ENCODE measurements around the gene LRRFIP1.

The LRRFIP1 gene, protein sequence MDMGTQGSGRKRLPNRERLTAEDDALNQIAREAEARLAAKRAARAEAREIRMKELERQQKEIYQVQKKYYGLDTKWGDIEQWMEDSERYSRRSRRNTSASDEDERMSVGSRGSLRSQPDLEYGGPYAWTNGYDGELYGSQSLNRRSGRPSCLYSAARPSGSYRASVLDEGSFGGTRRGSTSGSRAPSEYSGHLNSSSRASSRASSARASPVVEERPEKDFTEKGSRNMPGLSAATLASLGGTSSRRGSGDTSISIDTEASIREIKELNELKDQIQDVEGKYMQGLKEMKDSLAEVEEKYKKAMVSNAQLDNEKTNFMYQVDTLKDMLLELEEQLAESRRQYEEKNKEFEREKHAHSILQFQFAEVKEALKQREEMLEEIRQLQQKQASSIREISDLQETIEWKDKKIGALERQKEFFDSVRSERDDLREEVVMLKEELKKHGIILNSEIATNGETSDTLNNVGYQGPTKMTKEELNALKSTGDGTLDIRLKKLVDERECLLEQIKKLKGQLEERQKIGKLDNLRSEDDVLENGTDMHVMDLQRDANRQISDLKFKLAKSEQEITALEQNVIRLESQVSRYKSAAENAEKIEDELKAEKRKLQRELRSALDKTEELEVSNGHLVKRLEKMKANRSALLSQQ

DNA sequence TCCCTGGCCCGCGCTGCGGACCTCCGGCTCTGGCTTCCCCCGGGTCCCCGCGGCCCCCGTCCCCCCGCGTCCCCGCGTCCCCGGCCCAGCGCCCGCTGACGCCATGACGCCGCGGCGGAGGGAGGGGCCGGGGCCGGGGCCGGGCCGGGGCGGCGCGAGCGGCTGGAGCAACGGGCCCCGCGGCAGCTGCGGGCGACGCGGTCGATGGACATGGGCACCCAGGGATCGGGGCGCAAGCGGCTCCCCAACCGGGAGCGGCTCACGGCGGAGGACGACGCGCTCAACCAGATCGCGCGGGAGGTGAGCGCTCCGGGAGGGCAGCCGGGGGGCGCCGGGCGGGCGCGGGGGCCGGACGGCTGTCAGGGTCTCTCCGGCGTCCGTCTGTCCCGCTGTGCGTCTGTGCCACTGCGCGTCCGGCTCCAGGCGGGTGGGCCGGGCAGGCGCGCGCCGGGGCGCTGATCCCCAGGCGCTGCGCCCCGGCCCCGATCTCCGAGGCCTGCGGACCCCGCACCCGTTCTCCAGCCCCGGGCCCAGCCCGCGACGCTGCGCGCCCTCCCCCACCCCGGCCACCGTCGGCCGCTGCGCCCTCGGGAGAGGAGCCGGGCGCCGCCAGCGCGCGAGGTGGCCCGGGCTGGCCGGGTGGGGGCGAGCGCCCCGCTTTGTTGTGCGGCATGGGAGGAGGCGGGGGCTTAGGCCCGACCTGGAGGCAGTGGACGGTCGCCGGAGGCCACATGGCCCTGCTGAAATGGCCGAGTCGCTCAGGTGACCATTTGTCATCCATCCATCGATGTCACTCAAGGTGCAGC, at the start of gene LRRFIP1:
Gene LRRFIP1 (plus strand): TSS at position 147 of the 806 bp plus-strand sequence. CDS start 58 bp downstream, at position 205.
- Histone ChIP-seq H3K27ac (ENCODE audit: low read depth, low read length) (no peak within 1 kb of the TSS), H3K9ac (ENCODE audit: low read length) (peak within 1 kb of the TSS; percentile 51), H3K9me3 (ENCODE audit: control insufficient read depth, insufficient read depth, low read depth, low read length) (no peaks in the 10 kb centered on the region), H3K4me1 (ENCODE audit: control insufficient read depth, insufficient read depth, low read length) (peaks cover 23% of the 10 kb centered on the region), H3K27me3 (ENCODE audit: control insufficient read depth, insufficient read depth, low read length) (peaks cover 31% of the 10 kb centered on the region), H3K4me3 (ENCODE audit: low read depth, low read length) (peak within 1 kb of the TSS; percentile 64), H3K36me3 (ENCODE audit: control insufficient read depth, insufficient read depth, low read length) (peaks cover 18% of the 10 kb centered on the region; the same call in 1 of the 2 replicates)

DNA sequence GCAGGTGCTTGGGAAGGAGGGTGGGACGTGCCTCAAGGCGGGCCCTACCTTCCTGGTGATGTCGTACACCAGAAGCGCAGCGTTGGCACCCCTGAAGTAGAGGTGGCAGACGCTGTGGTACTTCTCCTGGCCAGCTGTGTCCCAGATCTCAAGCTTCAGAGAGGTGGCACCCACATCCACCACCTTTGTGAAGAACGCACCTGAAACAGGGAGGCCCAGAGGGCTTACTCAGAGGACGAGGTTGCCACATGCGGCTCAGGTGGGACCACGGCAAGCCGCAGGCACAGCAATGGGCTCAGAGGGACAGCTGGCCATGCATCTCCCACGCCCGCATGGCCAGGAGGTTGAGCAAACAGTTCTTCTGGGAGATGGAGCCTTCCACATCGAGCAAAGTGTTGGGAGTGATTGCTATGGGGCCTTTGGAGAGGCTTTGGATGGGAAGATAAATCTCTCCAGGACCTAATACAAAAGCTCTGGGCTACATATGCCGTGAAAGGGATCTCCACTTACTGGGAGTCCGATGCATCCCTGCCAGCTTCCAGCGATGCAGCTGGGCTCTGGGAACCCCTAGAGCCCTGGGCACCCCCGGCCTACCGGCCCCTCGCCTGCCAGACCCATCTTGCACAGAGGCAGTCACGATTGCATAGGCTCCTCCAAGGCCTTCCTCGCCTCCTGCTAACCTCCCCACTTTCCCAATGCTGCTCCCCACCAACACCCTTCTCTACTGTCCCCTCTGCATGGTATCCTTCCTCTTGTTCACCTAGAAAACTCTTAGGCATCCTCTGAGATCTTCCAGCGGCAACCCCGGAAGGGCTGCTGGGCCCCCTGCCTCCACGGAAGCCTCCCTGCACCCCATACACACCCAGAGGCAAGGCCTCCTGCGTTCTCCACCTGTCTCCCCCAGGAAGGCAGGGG, 49.2 kb upstream of the LRRFIP1 start:
- Histone ChIP-seq H3K4me1 (ENCODE audit: control insufficient read depth, insufficient read depth, low read length) (peaks cover 11% of the 10 kb centered on the region), H3K36me3 (ENCODE audit: control insufficient read depth, insufficient read depth, low read length) (peaks cover 64% of the 10 kb centered on the region), H3K27me3 (ENCODE audit: control insufficient read depth, insufficient read depth, low read length) (no peaks in the 10 kb centered on the region), H3K4me3 (ENCODE audit: low read depth, low read length) (no peak overlapping the region), H3K27ac (ENCODE audit: low read depth, low read length) (no peak overlapping the region), H3K9ac (ENCODE audit: low read length) (no peak overlapping the region), H3K9me3 (ENCODE audit: control insufficient read depth, insufficient read depth, low read depth, low read length) (no peaks in the 10 kb centered on the region)

DNA sequence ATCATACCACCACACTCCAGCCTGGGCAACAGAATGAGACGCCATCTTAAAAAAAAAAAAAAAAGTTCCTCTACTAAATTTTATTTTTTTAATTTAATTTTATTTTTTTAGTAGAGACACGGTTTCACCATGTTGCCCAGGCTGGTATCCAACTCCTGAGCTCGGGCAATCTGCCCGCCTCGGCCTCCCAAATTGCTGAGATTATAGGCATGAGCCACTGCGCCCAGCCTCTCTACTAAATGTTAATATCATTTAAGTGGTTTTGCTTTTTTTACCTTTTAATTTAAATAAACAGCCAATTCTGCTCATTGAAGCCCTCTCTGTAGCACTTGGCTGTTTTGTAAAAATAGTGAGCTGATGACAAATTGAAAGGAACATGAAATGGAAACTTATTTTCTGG, 46.1 kb upstream of the LRRFIP1 start:
- Histone ChIP-seq H3K4me3 (ENCODE audit: low read depth, low read length) (no peak overlapping the region), H3K27ac (ENCODE audit: low read depth, low read length) (no peak overlapping the region), H3K27me3 (ENCODE audit: control insufficient read depth, insufficient read depth, low read length) (no peaks in the 10 kb centered on the region), H3K4me1 (ENCODE audit: control insufficient read depth, insufficient read depth, low read length) (peaks cover 20% of the 10 kb centered on the region), H3K9ac (ENCODE audit: low read length) (no peak overlapping the region), H3K9me3 (ENCODE audit: control insufficient read depth, insufficient read depth, low read depth, low read length) (no peaks in the 10 kb centered on the region), H3K36me3 (ENCODE audit: control insufficient read depth, insufficient read depth, low read length) (peaks cover 72% of the 10 kb centered on the region)

DNA sequence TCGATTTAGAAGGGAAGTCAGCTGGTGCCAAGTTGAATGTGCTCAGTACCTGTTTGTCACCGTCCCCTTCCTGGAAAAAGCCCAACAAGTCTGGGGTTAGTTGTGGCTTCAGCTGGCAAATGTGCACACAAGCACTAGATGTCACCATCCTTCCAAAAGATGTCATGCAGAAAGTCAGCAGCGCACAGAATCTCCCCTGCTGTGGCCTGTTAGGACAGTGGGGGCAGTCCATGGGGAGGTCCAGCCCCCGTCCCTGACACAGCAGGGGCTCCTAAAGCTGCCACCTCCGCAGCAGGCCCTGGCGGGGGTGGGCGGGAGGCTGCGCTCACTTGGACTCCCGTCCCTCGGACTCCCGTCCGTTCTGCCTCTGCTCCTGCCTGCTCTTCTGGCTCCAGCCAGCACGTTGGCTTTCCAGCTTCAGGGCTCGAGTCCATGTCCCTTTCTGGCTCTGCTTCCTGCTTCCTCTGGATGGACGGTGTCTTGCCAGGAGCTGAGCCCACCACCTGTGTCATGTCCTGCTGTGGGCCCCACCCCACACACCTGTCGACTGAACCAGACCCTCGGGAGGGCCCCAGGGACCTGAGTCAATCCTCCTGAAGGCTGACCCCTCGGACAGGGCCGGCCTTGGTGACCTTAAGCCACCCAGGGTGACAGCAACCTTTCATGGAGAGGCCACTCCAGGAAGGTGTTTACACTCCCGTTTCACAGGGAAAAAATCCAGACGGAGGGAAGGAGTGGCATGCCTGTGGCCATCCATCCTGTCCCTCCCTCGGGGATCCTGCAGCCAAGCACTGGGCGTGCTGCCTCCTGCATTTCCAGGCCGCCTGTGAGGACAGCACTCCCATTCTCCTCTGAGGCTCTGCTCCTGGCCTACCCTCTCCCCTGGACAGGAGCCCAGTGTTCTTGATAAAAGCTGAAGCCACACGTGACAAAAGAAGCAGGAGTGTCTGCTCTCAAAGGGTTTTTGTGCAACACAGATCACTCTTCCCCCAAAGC, 45.3 kb upstream of the LRRFIP1 start:
- Histone ChIP-seq H3K4me3 (ENCODE audit: low read depth, low read length) (no peak overlapping the region; the same call in 1 of the 2 replicates), H3K9me3 (ENCODE audit: control insufficient read depth, insufficient read depth, low read depth, low read length) (no peaks in the 10 kb centered on the region), H3K9ac (ENCODE audit: low read length) (no peak overlapping the region), H3K4me1 (ENCODE audit: control insufficient read depth, insufficient read depth, low read length) (peaks cover 24% of the 10 kb centered on the region), H3K27ac (ENCODE audit: low read depth, low read length) (no peak overlapping the region; the same call in 1 of the 2 replicates), H3K27me3 (ENCODE audit: control insufficient read depth, insufficient read depth, low read length) (no peaks in the 10 kb centered on the region), H3K36me3 (ENCODE audit: control insufficient read depth, insufficient read depth, low read length) (peaks cover 67% of the 10 kb centered on the region)

DNA sequence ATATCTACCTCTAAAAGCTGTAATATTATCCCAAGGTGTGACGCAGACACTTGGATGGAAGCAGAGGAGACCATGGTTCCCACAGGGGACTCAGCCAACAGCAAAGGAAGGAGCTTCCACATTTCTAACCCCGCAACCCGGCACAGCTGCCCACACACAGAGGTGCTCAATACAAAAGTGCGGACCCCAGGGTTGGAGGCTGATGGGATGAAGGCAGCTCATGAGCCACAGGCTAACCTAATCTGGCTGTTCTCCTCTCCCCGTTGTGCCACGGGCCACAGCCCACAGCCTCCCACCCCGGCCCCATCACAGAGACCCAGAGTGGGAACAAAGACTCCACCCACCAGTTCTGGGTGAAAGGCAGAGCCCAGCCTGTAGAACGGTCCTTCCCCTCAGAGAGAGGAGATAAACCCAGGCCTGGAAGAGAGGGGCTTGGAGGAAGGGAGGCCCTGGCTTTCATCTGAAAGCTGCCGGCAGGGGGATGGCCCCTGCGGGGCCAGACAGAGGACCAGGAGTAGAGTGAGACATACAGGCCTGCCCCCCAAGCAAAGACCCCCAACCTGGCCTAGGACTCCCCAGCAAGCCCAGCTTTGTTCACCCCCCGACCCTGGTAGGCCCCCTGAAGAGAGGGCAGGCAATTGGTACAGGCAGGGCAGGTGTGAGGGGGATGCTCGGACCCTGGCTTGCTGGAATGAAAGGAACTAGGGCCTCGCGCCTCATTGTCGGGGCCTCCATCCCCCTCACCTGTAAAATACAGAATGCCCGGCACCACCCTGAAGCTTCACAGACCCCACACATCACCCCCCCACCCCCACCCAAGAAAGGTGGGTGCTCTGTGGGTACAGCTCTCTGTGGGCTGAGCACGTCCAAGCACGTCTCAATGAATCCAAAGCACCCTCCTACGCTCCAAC, 43.7 kb upstream of the LRRFIP1 start:
- no peaks in the 10 kb centered on the region for H3K27me3 ChIP-seq (ENCODE audit: control insufficient read depth, insufficient read depth, low read length)
- H3K4me3 ChIP-seq (ENCODE audit: low read depth, low read length) = no peak overlapping the region
- H3K9ac ChIP-seq (ENCODE audit: low read length) = no peak overlapping the region
- peaks cover 54% of the 10 kb centered on the region for H3K36me3 ChIP-seq (ENCODE audit: control insufficient read depth, insufficient read depth, low read length)
- H3K4me1 ChIP-seq (ENCODE audit: control insufficient read depth, insufficient read depth, low read length) = peaks cover 29% of the 10 kb centered on the region
- H3K9me3 ChIP-seq (ENCODE audit: control insufficient read depth, insufficient read depth, low read depth, low read length) = no peaks in the 10 kb centered on the region
- no peak overlapping the region for H3K27ac ChIP-seq (ENCODE audit: low read depth, low read length)

DNA sequence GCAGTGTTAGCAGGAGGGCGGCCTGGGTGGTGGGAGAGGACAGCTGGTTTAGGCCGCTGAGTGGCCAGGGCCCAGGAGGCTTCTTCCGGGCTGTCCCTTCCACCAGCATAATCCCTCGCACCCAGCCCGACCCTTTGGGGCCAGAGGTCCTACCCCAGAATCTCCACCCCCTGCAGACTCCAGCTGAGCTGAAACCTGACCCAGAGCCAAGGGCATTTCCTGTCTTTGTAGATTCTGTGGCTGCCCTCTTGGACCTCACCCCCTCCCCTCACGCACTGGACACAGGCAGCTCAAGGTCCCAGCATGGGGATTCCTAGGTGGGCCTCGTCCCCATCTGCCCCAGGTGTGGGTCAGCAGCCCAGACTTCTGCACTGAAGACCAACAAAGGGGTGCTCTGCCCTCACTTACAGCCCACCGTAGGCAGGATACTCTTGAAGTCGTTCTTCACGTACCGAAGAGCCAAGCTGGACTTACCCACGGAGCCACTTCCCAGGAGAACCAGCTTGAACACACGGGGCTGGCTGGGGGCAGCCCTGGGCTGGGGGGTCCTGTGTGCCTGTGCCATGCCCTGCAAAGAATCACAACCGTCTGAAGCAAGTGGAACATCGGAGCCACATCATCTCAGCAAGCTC, 41.7 kb upstream of the LRRFIP1 start:
- Histone ChIP-seq H3K4me1 (ENCODE audit: control insufficient read depth, insufficient read depth, low read length) (peaks cover 36% of the 10 kb centered on the region), H3K27ac (ENCODE audit: low read depth, low read length) (no peak overlapping the region; the same call in 1 of the 2 replicates), H3K9ac (ENCODE audit: low read length) (no peak overlapping the region), H3K36me3 (ENCODE audit: control insufficient read depth, insufficient read depth, low read length) (peaks cover 38% of the 10 kb centered on the region), H3K4me3 (ENCODE audit: low read depth, low read length) (no peak overlapping the region), H3K27me3 (ENCODE audit: control insufficient read depth, insufficient read depth, low read length) (no peaks in the 10 kb centered on the region), H3K9me3 (ENCODE audit: control insufficient read depth, insufficient read depth, low read depth, low read length) (no peaks in the 10 kb centered on the region)

DNA sequence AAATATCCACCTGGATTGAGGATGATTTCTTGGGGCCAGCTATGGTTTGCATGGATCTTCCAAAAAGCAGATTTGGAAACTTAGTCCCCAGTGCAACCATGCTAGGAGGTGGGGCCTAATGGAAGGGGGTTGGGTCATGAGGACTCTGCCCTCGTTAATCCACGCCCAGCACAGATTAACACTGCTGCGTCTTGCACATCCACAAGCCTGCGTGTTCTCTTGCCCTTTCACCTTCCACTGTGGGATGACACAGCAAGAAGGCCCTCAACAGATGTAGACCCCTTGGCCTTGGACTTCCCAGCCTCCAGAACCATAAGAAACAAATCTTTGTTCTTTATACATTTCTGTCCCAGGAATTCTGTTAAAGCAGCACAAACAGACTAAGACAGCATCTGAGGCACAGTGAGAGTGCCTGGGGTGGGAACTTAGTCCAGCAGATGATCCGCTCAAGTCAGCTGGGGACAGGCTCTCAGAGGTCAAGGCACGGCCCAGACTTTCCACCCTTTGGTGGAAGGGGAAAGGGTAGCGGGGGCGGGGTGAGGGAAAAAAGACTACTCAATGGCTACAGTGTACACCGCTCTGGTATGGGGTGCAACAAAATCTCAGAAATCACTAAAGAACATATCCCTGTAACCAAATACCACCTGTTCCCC, 39.2 kb upstream of the LRRFIP1 start:
- peak overlapping the region; percentile 56 for H3K9ac ChIP-seq (ENCODE audit: low read length)
- H3K4me3 ChIP-seq (ENCODE audit: low read depth, low read length) = peak overlapping the region; percentile 70
- no peaks in the 10 kb centered on the region for H3K9me3 ChIP-seq (ENCODE audit: control insufficient read depth, insufficient read depth, low read depth, low read length)
- H3K36me3 ChIP-seq (ENCODE audit: control insufficient read depth, insufficient read depth, low read length) = peaks cover 22% of the 10 kb centered on the region
- no peaks in the 10 kb centered on the region for H3K27me3 ChIP-seq (ENCODE audit: control insufficient read depth, insufficient read depth, low read length)
- H3K4me1 ChIP-seq (ENCODE audit: control insufficient read depth, insufficient read depth, low read length) = peaks cover 46% of the 10 kb centered on the region
- H3K27ac ChIP-seq (ENCODE audit: low read depth, low read length) = no peak overlapping the region; the same call in 1 of the 2 replicates

DNA sequence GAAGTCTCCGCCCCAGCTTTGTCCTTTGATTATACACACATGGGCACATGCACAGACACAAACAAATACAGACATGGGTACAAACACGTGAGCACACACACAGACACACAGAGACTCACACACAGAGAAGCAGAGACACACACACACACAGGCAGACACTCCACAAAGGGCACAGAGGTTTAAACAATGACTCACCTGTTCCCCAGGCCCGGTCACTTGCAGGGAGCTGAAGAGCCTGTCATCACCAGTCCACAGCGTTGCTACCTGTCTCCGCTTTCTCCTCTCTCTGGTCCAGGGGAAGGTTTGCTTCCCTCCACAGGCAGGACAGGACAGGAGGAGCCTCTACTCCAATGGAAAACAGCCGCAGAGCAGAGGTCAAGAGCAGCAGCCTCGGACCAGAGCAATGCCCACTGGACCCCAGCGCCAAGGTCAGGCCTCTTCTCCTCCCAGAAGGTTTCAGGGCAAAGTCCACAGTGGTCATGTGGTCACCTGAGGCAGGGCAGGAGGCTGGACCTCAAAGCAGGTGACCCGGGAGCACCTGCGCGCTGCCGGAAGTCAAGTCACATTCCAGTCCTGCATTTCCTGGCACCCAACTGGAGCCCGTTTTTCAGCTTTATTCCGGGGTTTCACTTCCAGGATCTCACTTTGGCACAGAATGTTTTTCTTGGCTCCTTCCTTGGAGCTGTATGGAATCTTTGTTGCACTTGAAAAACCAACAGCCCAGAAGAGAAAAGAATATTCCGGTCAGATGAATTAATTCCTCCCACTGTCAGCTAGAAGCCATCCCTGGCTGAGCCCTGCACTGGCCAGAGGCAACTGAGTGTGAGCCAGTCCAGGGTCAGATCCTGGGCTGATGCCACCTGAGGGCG, 36.9 kb upstream of the LRRFIP1 start, which contains the start of gene RAB17:
Gene RAB17 (minus strand): TSS at position 463 of the 869 bp plus-strand sequence. CDS start 4,580 bp downstream, outside the sequence.
- Histone ChIP-seq H3K4me1 (ENCODE audit: control insufficient read depth, insufficient read depth, low read length) (peaks cover 69% of the 10 kb centered on the region), H3K27me3 (ENCODE audit: control insufficient read depth, insufficient read depth, low read length) (no peaks in the 10 kb centered on the region), H3K9ac (ENCODE audit: low read length) (peak within 1 kb of the TSS; percentile 86), H3K36me3 (ENCODE audit: control insufficient read depth, insufficient read depth, low read length) (peaks cover 11% of the 10 kb centered on the region; the same call in 1 of the 2 replicates), H3K27ac (ENCODE audit: low read depth, low read length) (peak within 1 kb of the TSS; percentile 67), H3K4me3 (ENCODE audit: low read depth, low read length) (peak within 1 kb of the TSS; percentile 70), H3K9me3 (ENCODE audit: control insufficient read depth, insufficient read depth, low read depth, low read length) (no peaks in the 10 kb centered on the region)

Data from HUES6 (cell line).